IPS DF 6.9 (cell line): ENCODE measurements around the gene FAM72B.
"Not testable (repeated sequence)": the region's sequence is repeated elsewhere in the genome, so short reads cannot be mapped to it uniquely, and the experiment has no call there.

Experiments
- DNase-seq: peaks from one replicate; pipeline ENCODE4 v3.0.0-alpha.2; 2013; ENCODE audit warnings: low read depth, low spot score
- H3K27ac ChIP-seq: one replicate; pipeline ENCODE4 v1.5.1; 2013; ENCODE audit warnings: low read length, control low read depth
- H3K27me3 ChIP-seq: 2 replicates; pipeline ENCODE4 v1.6.1; 2013; ENCODE audit warnings: mild to moderate bottlenecking, low read length; ENCODE audit not compliant: control insufficient read depth, insufficient read depth
- H3K36me3 ChIP-seq: 2 replicates; pipeline ENCODE4 v1.6.1; 2013; ENCODE audit warnings: low read length; ENCODE audit not compliant: control insufficient read depth, insufficient read depth
- H3K4me1 ChIP-seq: 2 replicates; pipeline ENCODE4 v1.6.1; 2013; ENCODE audit warnings: low read length; ENCODE audit not compliant: control insufficient read depth, insufficient read depth
- H3K4me3 ChIP-seq: 2 replicates; pipeline ENCODE4 v1.5.1; 2013; ENCODE audit warnings: mild to moderate bottlenecking, low read length
- H3K9me3 ChIP-seq: 2 replicates; pipeline ENCODE4 v1.6.1; 2013; ENCODE audit warnings: low read length, inconsistent platforms; ENCODE audit not compliant: control insufficient read depth, insufficient read depth
- WGBS: extraction: QIAGEN DNeasy Blood & Tissue Kit; methylation state at CpG from one replicate; pipeline ENCODE4 v1.1.7; 2013; ENCODE audit warnings: mixed read lengths, missing lambda C conversion rate; ENCODE audit not compliant: insufficient read length, insufficient coverage; 5-methylcytosine and 5-hydroxymethylcytosine counted together

The FAM72B gene

DNA sequence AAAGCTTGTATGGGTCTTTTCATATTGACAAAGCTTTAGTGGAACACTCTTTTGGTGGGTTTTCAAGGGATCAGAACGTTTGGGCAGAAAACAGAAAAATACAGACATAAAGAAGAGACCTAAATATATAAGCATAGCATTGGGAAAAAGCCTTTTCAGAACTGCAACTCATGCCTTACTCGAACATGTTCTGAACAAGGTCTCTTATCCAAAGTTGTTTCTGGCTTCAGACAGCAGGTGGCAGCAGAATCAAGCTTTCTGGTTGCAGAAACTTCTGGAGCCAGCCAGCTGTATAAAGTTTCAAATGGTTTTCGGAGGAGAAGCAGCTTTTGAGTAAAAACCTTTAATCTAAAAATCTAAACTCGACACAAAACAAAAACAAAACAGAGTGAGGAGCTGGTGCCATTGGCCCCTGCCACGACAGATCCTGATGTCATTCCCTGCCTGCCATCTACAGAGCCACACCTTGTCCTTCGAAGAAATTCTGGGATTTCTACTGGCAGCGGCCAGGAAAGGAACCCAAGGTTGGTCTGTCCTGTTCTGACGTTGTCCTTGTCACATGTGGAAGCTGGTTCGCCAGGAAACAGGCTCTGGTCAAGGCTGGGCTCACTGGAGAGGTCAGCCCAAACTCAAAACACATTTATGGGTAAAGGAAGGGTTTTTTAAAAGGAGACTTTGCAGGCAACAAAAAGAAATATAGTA lies 35.5 kb downstream of the FAM72B start:
- H3K4me1 ChIP-seq, H3K36me3 ChIP-seq, H3K27ac ChIP-seq, H3K27me3 ChIP-seq, H3K9me3 ChIP-seq, DNase-seq, H3K4me3 ChIP-seq: not testable (repeated sequence)
- no CpG with 5 or more reads among the region's 9 CpGs for WGBS

DNA sequence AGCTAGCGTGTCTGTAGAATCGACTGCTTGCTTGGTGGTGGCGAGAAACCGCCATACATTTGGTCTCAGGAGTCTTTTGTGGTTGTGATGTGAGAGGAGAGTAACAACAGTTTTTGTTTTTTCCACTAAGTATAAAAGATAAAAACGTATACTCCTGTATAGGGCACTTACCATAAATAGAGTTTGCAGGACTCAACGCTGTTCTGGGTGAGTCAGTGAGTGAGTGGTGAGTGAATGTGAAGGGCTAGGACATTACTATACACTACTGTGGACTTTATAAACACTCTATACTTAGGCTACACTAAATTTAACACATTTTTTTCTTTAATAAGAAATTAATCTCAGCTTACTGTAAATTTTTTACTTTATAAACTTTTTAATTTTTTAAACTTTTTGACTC lies 43.7 kb downstream of the FAM72B start:
- no CpG with 5 or more reads among the region's 6 CpGs for WGBS
- not testable (repeated sequence) for H3K36me3 ChIP-seq, H3K27ac ChIP-seq, H3K4me3 ChIP-seq, H3K4me1 ChIP-seq, DNase-seq, H3K27me3 ChIP-seq, H3K9me3 ChIP-seq

DNA sequence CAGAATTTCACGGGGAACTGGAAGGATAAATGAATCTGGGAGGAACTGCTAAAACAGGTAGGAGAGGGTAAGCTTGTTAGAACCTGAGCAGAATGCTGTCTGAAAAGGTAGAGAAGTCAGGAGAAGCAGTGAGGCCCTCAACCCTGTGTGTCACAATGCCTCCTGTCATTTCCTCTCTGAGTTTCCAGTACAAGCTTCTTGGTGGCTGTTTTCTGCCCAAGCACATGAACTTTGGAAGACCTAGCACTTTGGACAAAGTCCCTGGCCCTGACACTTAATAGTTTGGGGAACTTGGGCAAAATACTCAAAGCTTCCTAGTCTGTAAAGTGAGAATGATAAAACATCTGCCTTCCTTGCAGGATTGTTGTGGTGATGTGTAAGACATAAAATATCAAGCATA lies 52.6 kb downstream of the FAM72B start:
- not testable (repeated sequence) for H3K27me3 ChIP-seq, H3K9me3 ChIP-seq, H3K36me3 ChIP-seq, H3K27ac ChIP-seq, H3K4me3 ChIP-seq, H3K4me1 ChIP-seq, DNase-seq
- WGBS = no CpG with 5 or more reads among the region's 1 CpG

DNA sequence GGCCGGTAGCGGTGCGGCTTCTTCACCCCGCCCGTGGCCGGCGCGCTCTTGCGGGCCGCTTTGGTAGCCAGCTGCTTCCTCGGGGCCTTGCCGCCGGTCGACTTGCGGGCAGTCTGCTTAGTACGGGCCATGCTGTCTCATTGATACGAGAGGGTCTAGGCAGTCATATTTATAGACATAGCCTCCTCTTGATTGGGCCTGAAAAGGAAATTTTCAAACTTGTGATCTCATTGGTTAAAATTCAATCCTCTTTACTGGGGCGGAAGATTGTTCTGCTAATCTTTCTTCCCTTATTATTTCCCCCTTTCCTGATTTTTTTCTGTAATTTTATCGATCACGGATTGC lies 65.7 kb downstream of the FAM72B start:
- WGBS = no CpG with 5 or more reads among the region's 20 CpGs
- H3K27me3 ChIP-seq, H3K36me3 ChIP-seq, H3K4me1 ChIP-seq, H3K4me3 ChIP-seq, DNase-seq, H3K27ac ChIP-seq, H3K9me3 ChIP-seq: not testable (repeated sequence)
